Measurements from ENCODE around the gene FADS1. TPM values are rescaled to one million over a fixed set of nuclear protein-coding genes. Genes with fewer than 3 reads are reported as not detected.

Gene FADS1
- total RNA-seq, 1 experiment from 2014 or later, result 116 TPM

- intact Hi-C loops (cut with micrococcal nuclease; ENCODE audit: unreplicated experiment), result no loop called here
- peak overlapping the region; percentile 80 for H3K27ac Mint-ChIP-seq (ENCODE audit: unreplicated experiment)
- no peak for DNase-seq
- H3K36me3 Mint-ChIP-seq (ENCODE audit: insufficient read depth, unreplicated experiment), result peaks cover 85% of the 10 kb centered on the region
- TF ChIP-seq, protein P1, sequence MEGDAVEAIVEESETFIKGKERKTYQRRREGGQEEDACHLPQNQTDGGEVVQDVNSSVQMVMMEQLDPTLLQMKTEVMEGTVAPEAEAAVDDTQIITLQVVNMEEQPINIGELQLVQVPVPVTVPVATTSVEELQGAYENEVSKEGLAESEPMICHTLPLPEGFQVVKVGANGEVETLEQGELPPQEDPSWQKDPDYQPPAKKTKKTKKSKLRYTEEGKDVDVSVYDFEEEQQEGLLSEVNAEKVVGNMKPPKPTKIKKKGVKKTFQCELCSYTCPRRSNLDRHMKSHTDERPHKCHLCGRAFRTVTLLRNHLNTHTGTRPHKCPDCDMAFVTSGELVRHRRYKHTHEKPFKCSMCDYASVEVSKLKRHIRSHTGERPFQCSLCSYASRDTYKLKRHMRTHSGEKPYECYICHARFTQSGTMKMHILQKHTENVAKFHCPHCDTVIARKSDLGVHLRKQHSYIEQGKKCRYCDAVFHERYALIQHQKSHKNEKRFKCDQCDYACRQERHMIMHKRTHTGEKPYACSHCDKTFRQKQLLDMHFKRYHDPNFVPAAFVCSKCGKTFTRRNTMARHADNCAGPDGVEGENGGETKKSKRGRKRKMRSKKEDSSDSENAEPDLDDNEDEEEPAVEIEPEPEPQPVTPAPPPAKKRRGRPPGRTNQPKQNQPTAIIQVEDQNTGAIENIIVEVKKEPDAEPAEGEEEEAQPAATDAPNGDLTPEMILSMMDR (IDR thresholded peaks at IDR 0.05; ENCODE audit: insufficient read depth in 1 of 2, low read depth in 1 of 2, low read length in 1 of 2, severe bottlenecking in 1 of 2, unreplicated experiment in 1 of 2), result no peak
- H3K4me1 Mint-ChIP-seq (ENCODE audit: low read depth, unreplicated experiment), result no peaks in the 10 kb centered on the region
- Histone ChIP-seq H3K4me3 (ENCODE audit: low read depth, low read length) (no peak overlapping the region), H3K27me3 (replicated peaks; ENCODE audit: control insufficient read depth, insufficient read depth, low read length) (no peaks in the 10 kb centered on the region), H3K4me1 (no peaks in the 10 kb centered on the region), H3K36me3 (ENCODE audit: control insufficient read depth, insufficient read depth, low read length) (peaks cover 7% of the 10 kb centered on the region), H3K9me3 (no peaks in the 10 kb centered on the region)
- no peaks in the 10 kb centered on the region for H3K9me3 Mint-ChIP-seq (ENCODE audit: unreplicated experiment)
- POLR2A ChIA-PET, result no interaction called here
- H3K27me3 Mint-ChIP-seq (ENCODE audit: insufficient read depth, unreplicated experiment), result no peaks in the 10 kb centered on the region
- BruUV-seq (replicated peaks), result no TSS peak
- H3K4me3 Mint-ChIP-seq (ENCODE audit: unreplicated experiment), result no peak overlapping the region
- CTCF ChIA-PET, result interaction anchor here (1.0 to 2.3 kb wide), 4 partner anchors 9 to 31 kb away, joined by 3 to 8 read pairs (median 4); no protein-coding TSS in a partner anchor
These were observed 37.7 kb downstream of the FADS1 start for GRCh38 chr11:61778920-61779650.

GRCh38 chr11:61778357-61778886 is 38.4 kb downstream of the FADS1 start:
- Mint-ChIP-seq H3K27me3 (ENCODE audit: insufficient read depth, unreplicated experiment) (no peaks in the 10 kb centered on the region), H3K9me3 (ENCODE audit: unreplicated experiment) (no peaks in the 10 kb centered on the region), H3K27ac (ENCODE audit: unreplicated experiment) (peak overlapping the region; percentile 80), H3K4me1 (ENCODE audit: low read depth, unreplicated experiment) (peaks cover 1% of the 10 kb centered on the region), H3K36me3 (ENCODE audit: insufficient read depth, unreplicated experiment) (peaks cover 85% of the 10 kb centered on the region), H3K4me3 (ENCODE audit: unreplicated experiment) (no peak overlapping the region)
- Histone ChIP-seq H3K9me3 (no peaks in the 10 kb centered on the region), H3K4me1 (no peaks in the 10 kb centered on the region), H3K4me3 (ENCODE audit: low read depth, low read length) (no peak overlapping the region), H3K27me3 (replicated peaks; ENCODE audit: control insufficient read depth, insufficient read depth, low read length) (no peaks in the 10 kb centered on the region), H3K36me3 (ENCODE audit: control insufficient read depth, insufficient read depth, low read length) (peaks cover 7% of the 10 kb centered on the region)
- ChIA-PET CTCF (interaction anchor here (1.1 to 2.3 kb wide), 3 partner anchors 10 to 31 kb away, joined by 3 to 8 read pairs (median 6); no protein-coding TSS in a partner anchor), POLR2A (no interaction called here)
- intact Hi-C loops (cut with micrococcal nuclease; ENCODE audit: unreplicated experiment), result no loop called here
- TF ChIP-seq, protein P1 (IDR thresholded peaks at IDR 0.05; ENCODE audit: insufficient read depth in 1 of 2, low read depth in 1 of 2, low read length in 1 of 2, severe bottlenecking in 1 of 2, unreplicated experiment in 1 of 2), result no peak
- DNase-seq, result no peak
- BruUV-seq (replicated peaks), result no TSS peak

DNA sequence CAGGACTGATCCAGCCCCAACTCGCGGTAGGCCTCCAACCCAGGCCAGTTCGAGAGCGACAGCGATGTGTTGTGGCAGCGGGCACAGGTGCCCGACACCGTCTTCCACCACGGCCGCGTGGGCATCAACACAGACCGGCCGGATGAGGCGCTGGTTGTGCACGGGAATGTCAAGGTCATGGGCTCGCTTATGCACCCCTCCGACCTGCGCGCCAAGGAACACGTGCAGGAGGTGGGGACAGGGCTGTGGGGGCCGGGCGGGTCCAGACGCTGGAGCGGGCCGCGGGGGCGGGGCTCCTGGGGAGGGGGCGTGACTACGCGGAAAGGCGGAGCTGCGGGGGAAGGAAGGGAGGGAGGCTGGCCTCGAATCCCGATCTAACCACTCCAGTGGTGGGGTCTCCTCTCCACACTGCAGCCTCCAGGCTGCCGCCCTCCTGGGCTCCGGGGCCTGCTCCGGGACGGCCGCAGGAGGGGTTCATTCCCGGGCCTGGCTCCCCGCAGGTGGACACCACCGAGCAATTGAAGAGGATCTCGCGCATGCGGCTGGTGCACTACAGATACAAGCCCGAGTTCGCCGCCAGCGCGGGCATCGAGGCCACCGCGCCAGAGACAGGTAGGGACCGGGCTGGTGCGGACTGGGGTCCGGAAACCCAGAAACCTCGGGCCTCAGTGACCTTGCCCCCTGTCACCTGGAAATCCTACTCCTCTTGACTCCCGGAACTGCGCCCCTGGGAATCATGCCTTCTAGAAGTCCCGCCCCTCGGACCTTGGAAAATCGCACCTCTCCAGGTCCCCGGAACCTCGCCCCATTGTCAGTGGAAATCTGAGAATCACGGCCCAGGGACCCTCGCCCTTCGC is 39.3 kb downstream of the FADS1 start:
- Histone ChIP-seq H3K36me3 (ENCODE audit: control insufficient read depth, insufficient read depth, low read length) (peaks cover 6% of the 10 kb centered on the region), H3K9me3 (no peaks in the 10 kb centered on the region), H3K4me1 (no peaks in the 10 kb centered on the region), H3K4me3 (ENCODE audit: low read depth, low read length) (no peak overlapping the region), H3K27me3 (replicated peaks; ENCODE audit: control insufficient read depth, insufficient read depth, low read length) (no peaks in the 10 kb centered on the region)
- ChIA-PET POLR2A (no interaction called here), CTCF (interaction anchor here (2.3 kb wide), 1 partner anchor 20 kb away, joined by 6 read pairs; no protein-coding TSS in a partner anchor)
- no peak for DNase-seq
- no TSS peak for BruUV-seq (replicated peaks)
- Mint-ChIP-seq H3K9me3 (ENCODE audit: unreplicated experiment) (no peaks in the 10 kb centered on the region), H3K4me3 (ENCODE audit: unreplicated experiment) (no peak overlapping the region), H3K27ac (ENCODE audit: unreplicated experiment) (peak overlapping the region; percentile 80), H3K36me3 (ENCODE audit: insufficient read depth, unreplicated experiment) (peaks cover 84% of the 10 kb centered on the region), H3K27me3 (ENCODE audit: insufficient read depth, unreplicated experiment) (no peaks in the 10 kb centered on the region), H3K4me1 (ENCODE audit: low read depth, unreplicated experiment) (peaks cover 7% of the 10 kb centered on the region)
- intact Hi-C loops (cut with micrococcal nuclease; ENCODE audit: unreplicated experiment), result no loop called here
- TF ChIP-seq, protein P1 (IDR thresholded peaks at IDR 0.05; ENCODE audit: insufficient read depth in 1 of 2, low read depth in 1 of 2, low read length in 1 of 2, severe bottlenecking in 1 of 2, unreplicated experiment in 1 of 2), result no peak

Data from Caco-2 (cell line).